Neuronal stem cell (in vitro differentiated cells): ENCODE measurements around the gene TBC1D20. TPM values are rescaled to one million over a fixed set of nuclear protein-coding genes. Genes with fewer than 3 reads are reported as not detected.
"Not testable (repeated sequence)": the region's sequence is repeated elsewhere in the genome, so short reads cannot be mapped to it uniquely, and the experiment has no call there.

Source experiments
- DNase-seq: peaks from one replicate; pipeline ENCODE4 v3.0.0-alpha.2; 2013; ENCODE audit warnings: low spot score
- H2AFZ ChIP-seq: one replicate; pipeline ENCODE4 v1.6.1; 2013; ENCODE audit warnings: mild to moderate bottlenecking, low read length, inconsistent platforms
- H2AK5ac ChIP-seq: 2 replicates; pipeline ENCODE4 v1.6.1; 2013; ENCODE audit warnings: low read depth, mild to moderate bottlenecking, inconsistent platforms, low read length, moderate library complexity, mixed read lengths
- H2BK120ac ChIP-seq: 2 replicates; pipeline ENCODE4 v1.6.1; 2013; ENCODE audit warnings: low read depth, mild to moderate bottlenecking, inconsistent platforms, low read length, moderate library complexity, mixed read lengths
- H2BK12ac ChIP-seq: one replicate; pipeline ENCODE4 v1.6.1; 2013; ENCODE audit warnings: low read length, inconsistent platforms
- H2BK15ac ChIP-seq: 2 replicates; pipeline ENCODE4 v1.6.1; 2013; ENCODE audit warnings: mild to moderate bottlenecking, low read length, inconsistent platforms, mixed read lengths
- H2BK5ac ChIP-seq: one replicate; pipeline ENCODE4 v1.6.1; 2013; ENCODE audit warnings: inconsistent platforms, mild to moderate bottlenecking, low read length, moderate library complexity
- H3K14ac ChIP-seq: one replicate; pipeline ENCODE4 v1.6.1; 2013; ENCODE audit warnings: low read length, inconsistent platforms
- H3K18ac ChIP-seq: 2 replicates; pipeline ENCODE4 v1.6.1; 2013; ENCODE audit warnings: low read length, inconsistent platforms
- H3K23ac ChIP-seq: 2 replicates; pipeline ENCODE4 v1.6.1; 2013; ENCODE audit warnings: low read depth, mild to moderate bottlenecking, mixed read lengths, low read length, inconsistent platforms; ENCODE audit not compliant: poor library complexity
- H3K27ac ChIP-seq: replicated peaks from 3 replicates; pipeline ENCODE4 v1.5.1; 2013; ENCODE audit warnings: low read length, inconsistent platforms
- H3K27me3 ChIP-seq, 3 experiments: 2 replicates each; pipeline ENCODE4 v1.6.1; 2013; ENCODE audit warnings: low read length in 3 of 3, mild to moderate bottlenecking in 2 of 3, inconsistent platforms in 1 of 3, low read depth in 1 of 3, mixed read lengths in 1 of 3, moderate library complexity in 1 of 3; ENCODE audit not compliant: control insufficient read depth in 3 of 3, insufficient read depth in 3 of 3
- H3K36me3 ChIP-seq, 2 donors: replicated peaks in 1 of 2; 2 replicates each; pipeline ENCODE4 v1.6.1; 2013; ENCODE audit warnings: low read length in 2 of 2; ENCODE audit not compliant: control insufficient read depth in 2 of 2, insufficient read depth in 2 of 2
- H3K4ac ChIP-seq: 2 replicates; pipeline ENCODE4 v1.6.1; 2013; ENCODE audit warnings: inconsistent platforms, mild to moderate bottlenecking, low read length, moderate library complexity
- H3K4me1 ChIP-seq, 2 donors: 1 replicate in 1 of 2; 2 replicates in 1 of 2; pipeline ENCODE4 v1.6.1; 2013; ENCODE audit warnings: low read length in 2 of 2, low read depth in 1 of 2; ENCODE audit not compliant: control insufficient read depth in 2 of 2, insufficient read depth in 1 of 2
- H3K4me2 ChIP-seq: one replicate; pipeline ENCODE4 v1.6.1; 2013; ENCODE audit warnings: mild to moderate bottlenecking, low read length, inconsistent platforms; ENCODE audit not compliant: insufficient read depth, poor library complexity, severe bottlenecking
- H3K4me3 ChIP-seq, 2 donors: 2 replicates each; pipeline ENCODE4 v1.5.1; 2013; ENCODE audit warnings: low read length in 2 of 2, mild to moderate bottlenecking in 2 of 2, inconsistent platforms in 1 of 2, moderate library complexity in 1 of 2
- H3K79me1 ChIP-seq: one replicate; pipeline ENCODE4 v1.6.1; 2013; ENCODE audit warnings: low read depth, mild to moderate bottlenecking, inconsistent platforms, low read length, moderate library complexity
- H3K9ac ChIP-seq: one replicate; pipeline ENCODE4 v1.6.1; 2013; ENCODE audit warnings: mild to moderate bottlenecking, low read depth, low read length, inconsistent platforms; ENCODE audit not compliant: poor library complexity
- H3K9me3 ChIP-seq, 2 donors: replicated peaks in 1 of 2; 2 replicates each; pipeline versions ENCODE3 to v1.6.1; 2013; ENCODE audit warnings: low read length in 2 of 2, mild to moderate bottlenecking in 2 of 2, inconsistent platforms in 1 of 2, low read depth in 1 of 2, mixed read lengths in 1 of 2, moderate library complexity in 1 of 2; ENCODE audit not compliant: control insufficient read depth in 2 of 2, insufficient read depth in 1 of 2
- H4K8ac ChIP-seq: one replicate; pipeline ENCODE4 v1.6.1; 2013; ENCODE audit warnings: low read depth, mild to moderate bottlenecking, inconsistent platforms, low read length, moderate library complexity
- H4K91ac ChIP-seq: one replicate; pipeline ENCODE4 v1.6.1; 2013; ENCODE audit warnings: low read length, low read depth, mild to moderate bottlenecking, inconsistent platforms; ENCODE audit not compliant: poor library complexity
- WGBS, 2 donors: extraction: QIAGEN DNeasy Blood & Tissue Kit; methylation state at CpG; one replicate each; pipeline ENCODE4 v1.1.7; 2013; ENCODE audit warnings: missing lambda C conversion rate in 2 of 2, mixed read lengths in 1 of 2; ENCODE audit not compliant: insufficient read length in 2 of 2, insufficient replicate concordance in 1 of 2; ENCODE audit errors: extremely low coverage in 2 of 2; 5-methylcytosine and 5-hydroxymethylcytosine counted together
- small RNA-seq: library from polyadenylated mRNA; stranded (forward); fragments of <200 nt; extraction: miRNeasy Mini kit (QIAGEN cat#:217004); gene quantifications from one replicate; pipeline ENCODE3, GENCODE V24; 2013; ENCODE audit not compliant: insufficient read depth

The TBC1D20 gene

GRCh38 chr20:387520-387919, 74.8 kb downstream of the TBC1D20 start:
- Histone ChIP-seq H3K27ac (no peak overlapping the region), H3K36me3 (peaks cover 3 to 30% of the 10 kb centered on the region in 2 donors), H4K91ac (no peak overlapping the region), H3K27me3 (peaks cover 0 to 2% (median under 1%) of the 10 kb centered on the region in 3 experiments), H4K8ac (no peak overlapping the region), H3K4ac (no peak overlapping the region), H3K14ac (no peak overlapping the region), H3K23ac (no peak overlapping the region), H2BK15ac (no peak overlapping the region), H2BK120ac (no peak overlapping the region), H2AK5ac (no peak overlapping the region), H3K4me2 (no peak overlapping the region), H3K4me3 (no peak overlapping the region), H3K9me3 (no peaks in the 10 kb centered on the region), H3K4me1 (peaks cover 0 to 1% of the 10 kb centered on the region in 2 donors), H2BK5ac (no peak overlapping the region), H2BK12ac (no peak overlapping the region), H2AFZ (no peak overlapping the region), H3K9ac (no peak overlapping the region), H3K79me1 (no peaks in the 10 kb centered on the region), H3K18ac (no peak overlapping the region)
- WGBS, 2 donors: no CpG with 5 or more reads among the region's 3 CpGs
- DNase-seq: no peak

GRCh38 chr20:386634-387033, 75.7 kb downstream of the TBC1D20 start:
- H4K91ac ChIP-seq, H3K4me2 ChIP-seq, DNase-seq, H3K4me3 ChIP-seq, H2BK120ac ChIP-seq, H3K79me1 ChIP-seq, H3K27me3 ChIP-seq, H3K14ac ChIP-seq, H4K8ac ChIP-seq, H2BK12ac ChIP-seq, H3K4ac ChIP-seq, H2AK5ac ChIP-seq, H3K9ac ChIP-seq, H2AFZ ChIP-seq, H2BK5ac ChIP-seq, H3K18ac ChIP-seq, H3K27ac ChIP-seq, H3K9me3 ChIP-seq, H3K4me1 ChIP-seq, H2BK15ac ChIP-seq, H3K23ac ChIP-seq: not testable (repeated sequence)
- peaks cover 3 to 25% of the 10 kb centered on the region in 2 donors for H3K36me3 ChIP-seq
- WGBS, 2 donors: no CpG with 5 or more reads among the region's 8 CpGs

Small RNAs within 50 kb of the gene (small RNA-seq; reads per million reads assigned to genes)
- gene RF00019: not detected
